Ectodermal cell (in vitro differentiated cells): ENCODE results near the gene HBEGF.

Experiments used
- H3K27ac ChIP-seq: 2 replicates; pipeline ENCODE4 v1.7.0; 2013; ENCODE audit warnings: mild to moderate bottlenecking, low read depth, low read length; ENCODE audit not compliant: insufficient read depth, poor library complexity, severe bottlenecking
- H3K27me3 ChIP-seq: 2 replicates; pipeline ENCODE4 v1.7.0; 2013; ENCODE audit warnings: mild to moderate bottlenecking, low read length; ENCODE audit not compliant: insufficient read depth, control insufficient read depth, poor library complexity, severe bottlenecking
- H3K36me3 ChIP-seq: one replicate; pipeline ENCODE4 v1.7.0; 2013; ENCODE audit warnings: low read length; ENCODE audit not compliant: control insufficient read depth, insufficient read depth
- H3K4me1 ChIP-seq: one replicate; pipeline ENCODE4 v1.7.0; 2013; ENCODE audit warnings: low read length; ENCODE audit not compliant: control insufficient read depth, insufficient read depth
- H3K4me3 ChIP-seq: 2 replicates; pipeline ENCODE4 v1.7.0; 2013; ENCODE audit warnings: low read depth, low read length, control low read depth; ENCODE audit not compliant: insufficient read depth
- H3K9me3 ChIP-seq: 2 replicates; pipeline ENCODE4 v1.7.0; 2013; ENCODE audit warnings: mild to moderate bottlenecking, low read length, moderate library complexity; ENCODE audit not compliant: control insufficient read depth
- WGBS, 2 experiments: methylation state at CpG; one replicate each; pipeline ENCODE4 v1.1.7; 2013; ENCODE audit warnings: missing lambda C conversion rate in 2 of 2; 5-methylcytosine and 5-hydroxymethylcytosine counted together

The HBEGF gene

GRCh38 chr5:140309706-140310249, 36.6 kb downstream of the HBEGF start:
- Histone ChIP-seq H3K4me3 (no peak overlapping the region), H3K4me1 (no peaks in the 10 kb centered on the region), H3K9me3 (no peaks in the 10 kb centered on the region), H3K36me3 (no peaks in the 10 kb centered on the region), H3K27ac (no peak overlapping the region), H3K27me3 (peaks cover 3% of the 10 kb centered on the region)
- 87 to 95% methylated on average over 3 of the region's 3 CpGs for WGBS, 2 experiments

- Histone ChIP-seq H3K9me3 (no peaks in the 10 kb centered on the region), H3K27ac (no peak overlapping the region), H3K27me3 (peaks cover 3% of the 10 kb centered on the region), H3K4me1 (peaks cover 6% of the 10 kb centered on the region), H3K4me3 (no peak overlapping the region), H3K36me3 (no peaks in the 10 kb centered on the region)
- 89 to 91% methylated on average over 1 of the region's 1 CpG for WGBS, 2 experiments
Observed at GRCh38 chr5:140305471-140305870, 40.9 kb downstream of the HBEGF start.

DNA sequence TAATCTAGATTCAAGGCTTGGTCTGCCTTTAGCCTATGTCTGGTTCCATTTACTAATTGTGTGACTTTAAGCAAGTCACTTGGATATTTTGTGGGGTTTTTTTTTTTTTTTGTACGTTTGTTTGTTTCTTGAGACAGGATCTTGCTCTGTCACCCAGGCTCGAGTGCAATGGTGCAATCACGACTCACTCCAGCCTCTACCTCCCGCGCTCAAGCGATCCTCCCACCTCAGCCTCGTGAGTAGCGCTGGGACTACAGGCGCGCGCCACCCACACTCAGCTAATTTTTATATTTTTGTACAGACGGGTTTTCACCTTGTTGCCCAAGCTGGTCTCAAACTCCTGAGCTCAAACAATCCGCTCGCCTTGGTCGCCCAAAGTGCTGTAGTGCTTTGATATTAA, 42.4 kb downstream of the HBEGF start:
- Histone ChIP-seq H3K27ac (no peak overlapping the region), H3K4me1 (peaks cover 6% of the 10 kb centered on the region), H3K36me3 (peaks cover 3% of the 10 kb centered on the region), H3K27me3 (peaks cover 3% of the 10 kb centered on the region), H3K4me3 (no peak overlapping the region), H3K9me3 (no peaks in the 10 kb centered on the region)
- 86 to 95% methylated on average over 15 of the region's 15 CpGs for WGBS, 2 experiments

DNA sequence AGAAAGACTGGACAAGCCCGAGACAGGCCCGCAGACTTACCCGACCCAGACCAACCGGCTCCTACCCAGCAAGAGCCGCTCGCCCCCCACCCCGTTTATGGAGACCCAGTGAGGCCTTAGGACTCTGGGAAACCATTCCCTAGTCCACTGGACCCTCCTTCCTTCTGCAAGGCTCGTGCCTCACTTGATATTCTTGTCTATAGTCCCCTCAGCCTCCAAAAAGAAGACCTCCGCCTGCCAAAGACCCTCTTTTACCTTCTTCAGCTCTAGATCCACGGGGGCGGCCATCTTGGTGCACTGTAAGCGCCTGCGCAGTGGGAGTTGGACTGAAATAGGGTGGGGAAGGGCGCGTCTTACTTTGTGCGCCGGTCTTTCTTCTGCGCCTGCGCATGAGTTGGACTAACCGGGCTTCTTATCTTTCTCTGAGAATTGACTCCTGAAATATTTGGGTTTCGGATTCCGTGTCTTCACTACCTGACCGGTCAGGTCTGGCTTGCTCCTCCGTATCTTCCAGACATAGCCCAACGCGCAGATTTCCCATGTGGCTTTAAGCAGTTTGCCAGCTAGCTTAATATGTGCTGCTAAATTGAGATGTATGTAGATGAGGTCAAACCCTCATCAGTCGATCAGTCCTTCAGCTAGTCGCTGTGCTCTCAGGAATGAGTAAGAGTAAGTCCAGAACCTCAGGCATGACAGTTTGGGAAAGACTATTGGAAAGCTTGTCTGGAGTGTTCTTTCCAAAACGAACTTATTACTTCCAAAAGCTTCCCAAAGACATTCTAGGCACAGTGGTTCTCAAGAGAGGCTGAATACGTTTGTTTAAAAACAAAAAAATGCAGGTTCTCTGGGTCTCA, 43.4 kb downstream of the HBEGF start, which contains the start of gene PFDN1:
Gene PFDN1, minus strand, starts transcription at position 316 of the 854 bp plus-strand sequence. Its CDS starts 28 bp downstream, at position 288.
- WGBS, 2 experiments: 2 to 3% methylated on average over 30 of the region's 30 CpGs
- Histone ChIP-seq H3K27ac (peak within 1 kb of the TSS; percentile 39), H3K4me3 (peak within 1 kb of the TSS; percentile 97), H3K9me3 (no peaks in the 10 kb centered on the region), H3K36me3 (peaks cover 7% of the 10 kb centered on the region), H3K4me1 (peaks cover 6% of the 10 kb centered on the region), H3K27me3 (peaks cover 3% of the 10 kb centered on the region)

- Histone ChIP-seq H3K36me3 (peaks cover 7% of the 10 kb centered on the region), H3K4me3 (no peak overlapping the region), H3K27me3 (peaks cover 1% of the 10 kb centered on the region), H3K27ac (no peak overlapping the region), H3K9me3 (no peaks in the 10 kb centered on the region), H3K4me1 (peaks cover 6% of the 10 kb centered on the region)
- 87 to 100% methylated on average over 1 of the region's 1 CpG for WGBS, 2 experiments
Observed at GRCh38 chr5:140301136-140301535, 45.3 kb downstream of the HBEGF start.

DNA sequence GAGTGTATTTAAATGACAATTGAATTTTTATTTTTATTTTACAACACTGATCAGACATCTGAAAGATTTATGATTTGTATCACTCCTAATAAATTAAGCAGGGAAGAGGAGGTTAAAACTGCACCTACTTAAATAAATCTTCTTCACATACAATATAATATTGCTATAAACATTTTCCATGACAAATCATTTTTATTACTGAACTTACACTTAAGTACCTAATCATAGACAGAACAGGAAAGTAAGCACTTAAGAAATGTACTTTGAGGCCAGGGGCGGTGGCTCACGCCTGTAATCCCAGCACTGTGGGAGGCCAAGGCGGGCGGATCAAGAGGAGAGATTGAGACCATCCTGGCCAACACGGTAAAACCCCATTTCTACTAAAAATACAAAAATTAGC, 47.3 kb downstream of the HBEGF start:
- H3K9me3 ChIP-seq: no peaks in the 10 kb centered on the region

GRCh38 chr5:140298183-140298601, 48.2 kb downstream of the HBEGF start:
- WGBS, 2 experiments: 95% methylated on average over 1 of the region's 1 CpG
- H3K36me3 ChIP-seq: peaks cover 7% of the 10 kb centered on the region
- no peak overlapping the region for H3K4me3 ChIP-seq
- H3K9me3 ChIP-seq: no peaks in the 10 kb centered on the region
- H3K27me3 ChIP-seq: no peaks in the 10 kb centered on the region
- no peak overlapping the region for H3K27ac ChIP-seq
- peaks cover 6% of the 10 kb centered on the region for H3K4me1 ChIP-seq

More for the DNA sequence above, 47.3 kb downstream of the HBEGF start:
- 80 to 88% methylated on average over 5 of the region's 5 CpGs for WGBS, 2 experiments
- no peak overlapping the region for H3K4me3 ChIP-seq
- H3K27ac ChIP-seq: no peak overlapping the region
- peaks cover 6% of the 10 kb centered on the region for H3K4me1 ChIP-seq
- peaks cover 7% of the 10 kb centered on the region for H3K36me3 ChIP-seq
- H3K27me3 ChIP-seq: no peaks in the 10 kb centered on the region

DNA sequence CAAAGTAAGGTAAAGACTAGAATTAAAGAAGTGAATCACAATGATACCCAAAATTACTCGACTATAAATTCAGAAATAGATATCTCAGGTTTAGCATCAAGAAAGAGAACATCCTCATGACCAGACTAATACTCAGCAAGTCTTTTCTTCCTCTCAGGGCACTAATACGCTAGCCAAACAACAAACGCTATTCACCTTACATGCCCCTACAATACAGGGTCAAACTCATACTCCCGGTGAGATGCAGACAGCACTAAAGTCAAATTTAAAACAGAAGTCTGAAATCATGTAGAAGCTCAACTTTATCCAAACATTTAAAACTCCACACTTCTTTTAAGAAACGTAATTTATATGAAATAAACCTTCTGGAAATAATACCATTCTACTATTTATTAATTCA, 49.1 kb downstream of the HBEGF start:
- Histone ChIP-seq H3K4me3 (no peak overlapping the region), H3K9me3 (no peaks in the 10 kb centered on the region), H3K4me1 (peaks cover 6% of the 10 kb centered on the region), H3K27ac (no peak overlapping the region), H3K27me3 (no peaks in the 10 kb centered on the region), H3K36me3 (peaks cover 7% of the 10 kb centered on the region)
- WGBS, 2 experiments: 91 to 94% methylated on average over 5 of the region's 5 CpGs

DNA sequence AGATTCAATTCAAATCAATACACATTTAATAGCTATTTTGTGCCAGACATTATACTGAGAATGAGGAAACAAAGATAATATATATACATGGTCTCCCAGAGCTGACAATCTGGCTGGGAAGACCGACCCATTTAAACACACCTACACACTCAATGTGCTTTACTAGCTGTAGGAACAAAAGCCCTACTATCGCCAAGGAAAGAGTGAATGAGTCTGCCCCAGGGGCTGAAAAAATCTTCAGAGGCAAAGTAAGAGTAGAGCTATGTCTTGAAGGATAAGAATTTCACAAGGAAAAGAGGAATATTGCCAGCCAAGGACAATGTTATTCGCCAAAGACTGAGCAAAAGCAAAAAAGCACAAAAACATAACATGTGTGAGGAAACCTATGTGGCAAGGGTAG, 50.1 kb downstream of the HBEGF start:
- Histone ChIP-seq H3K4me3 (no peak overlapping the region), H3K4me1 (peaks cover 2% of the 10 kb centered on the region), H3K27ac (no peak overlapping the region), H3K27me3 (no peaks in the 10 kb centered on the region), H3K9me3 (no peaks in the 10 kb centered on the region), H3K36me3 (peaks cover 7% of the 10 kb centered on the region)
- WGBS, 2 experiments: 82% methylated on average over 3 of the region's 3 CpGs

DNA sequence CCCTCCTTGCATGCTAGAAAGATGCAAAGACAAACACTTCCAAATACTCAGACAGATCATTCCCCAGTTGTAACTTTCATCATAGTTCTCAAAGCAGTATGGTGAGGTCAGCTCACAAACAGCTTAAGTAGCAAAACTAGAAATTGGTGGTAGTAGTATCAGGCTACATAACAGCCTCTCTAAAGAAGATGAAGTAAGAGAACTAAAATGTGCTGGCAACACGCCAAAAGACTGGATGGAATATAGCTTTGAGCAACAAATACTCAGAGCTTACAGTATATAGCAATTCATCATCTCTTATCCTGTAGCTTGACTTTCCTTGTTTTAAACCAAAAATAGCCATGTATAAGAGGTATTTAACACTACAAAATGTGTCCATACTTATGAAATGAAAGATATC, 51.0 kb downstream of the HBEGF start:
- Histone ChIP-seq H3K36me3 (peaks cover 7% of the 10 kb centered on the region), H3K27me3 (no peaks in the 10 kb centered on the region), H3K4me1 (no peaks in the 10 kb centered on the region), H3K4me3 (no peak overlapping the region), H3K9me3 (no peaks in the 10 kb centered on the region), H3K27ac (no peak overlapping the region)
- WGBS, 2 experiments: 89 to 100% methylated on average over 1 of the region's 1 CpG
